IPS DF 4.7 (cell line): ENCODE data around the gene CXCR4.
A peak's percentile ranks its signal among the peaks of the same experiment; 100 is the strongest.

Source experiments
- DNase-seq: peaks from one replicate; pipeline ENCODE4 v3.0.0-alpha.2; 2013; ENCODE audit warnings: low spot score; ENCODE audit errors: extremely low read depth

The CXCR4 gene

DNA sequence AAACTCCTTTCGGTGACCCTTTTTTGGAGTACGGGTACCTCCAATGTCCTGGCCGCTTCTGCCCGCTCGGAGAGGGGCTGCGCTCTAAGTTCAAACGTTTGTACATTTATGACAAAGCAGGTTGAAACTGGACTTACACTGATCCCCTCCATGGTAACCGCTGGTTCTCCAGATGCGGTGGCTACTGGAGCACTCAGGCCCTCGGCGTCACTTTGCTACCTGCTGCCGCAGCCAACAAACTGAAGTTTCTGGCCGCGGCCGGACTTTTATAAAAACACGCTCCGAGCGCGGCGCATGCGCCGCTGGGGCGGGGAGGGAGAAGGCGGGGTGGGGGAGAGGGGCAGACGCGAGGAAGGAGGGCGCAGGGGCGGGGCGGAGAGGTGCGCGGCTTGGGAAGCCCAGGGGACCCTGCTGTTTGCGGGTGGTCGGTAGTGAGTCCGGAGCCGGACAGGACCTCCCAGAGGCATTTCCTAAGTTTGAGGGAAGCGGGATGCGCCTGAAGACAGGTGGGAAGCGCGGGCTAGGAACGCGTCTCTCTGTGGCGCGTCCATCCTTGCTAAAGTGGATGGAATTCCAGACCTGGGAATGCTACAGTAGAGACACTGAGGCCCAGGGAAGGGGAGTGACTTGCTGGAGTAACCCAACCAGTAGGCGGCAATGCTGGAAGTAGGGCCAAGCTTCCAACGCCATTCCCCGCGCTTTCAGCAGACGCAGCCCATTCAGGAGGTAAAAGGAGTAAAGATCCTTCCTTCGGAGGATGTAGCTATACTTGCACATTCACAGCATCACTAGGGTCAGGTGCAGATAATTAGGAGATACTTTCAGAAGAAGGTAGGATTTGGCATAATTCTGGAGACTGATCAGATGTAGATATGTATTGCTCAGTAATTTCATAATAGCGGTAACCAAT is at the start of gene CXCR4:
CXCR4 (minus strand) TSS at position 241 of the 910 bp plus-strand sequence; CDS start at position 152, 89 bp downstream.
- peak; percentile 69 for DNase-seq

- no peak for DNase-seq
Measured at GRCh38 chr2:136164280-136164776, 46.4 kb upstream of the CXCR4 start.

DNA sequence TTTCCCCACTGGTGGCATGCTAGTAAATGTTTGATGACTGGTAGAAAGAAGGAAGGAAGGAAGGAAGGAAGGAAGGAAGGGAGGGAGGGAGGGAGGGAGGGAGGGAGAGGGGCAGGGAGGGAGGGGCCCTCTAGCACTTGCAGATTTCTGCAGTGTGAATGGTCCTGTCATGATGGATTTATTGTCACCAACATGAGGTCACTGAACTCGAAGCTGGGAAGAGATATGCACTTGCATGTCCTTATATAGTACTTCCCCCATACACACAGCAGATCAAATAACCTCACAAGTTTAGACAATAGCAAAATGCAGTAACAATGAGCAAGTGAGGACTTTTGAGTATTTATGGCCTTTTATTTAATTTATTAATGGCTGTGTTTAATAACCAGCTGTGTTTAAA is 44.5 kb upstream of the CXCR4 start:
- DNase-seq, result no peak

DNA sequence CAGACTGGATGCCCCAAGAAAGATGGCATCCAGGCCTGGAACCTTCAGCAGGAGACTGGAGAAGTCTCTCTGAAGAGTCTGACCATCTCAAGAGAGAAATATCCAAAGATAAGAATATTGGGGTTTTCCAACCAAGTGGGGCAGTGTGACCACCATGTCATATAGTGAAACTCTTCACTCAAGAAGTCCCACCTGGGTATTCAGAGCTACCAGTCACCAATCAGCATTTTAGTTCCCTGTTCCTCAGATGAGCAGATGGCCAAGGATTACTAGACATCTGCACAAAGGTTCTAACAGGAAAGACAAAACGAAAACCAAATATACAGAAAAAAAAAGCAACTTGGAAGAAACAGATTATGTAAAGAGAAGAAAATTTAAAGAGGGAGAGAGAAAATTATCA is 38.5 kb upstream of the CXCR4 start:
- no peak for DNase-seq

DNA sequence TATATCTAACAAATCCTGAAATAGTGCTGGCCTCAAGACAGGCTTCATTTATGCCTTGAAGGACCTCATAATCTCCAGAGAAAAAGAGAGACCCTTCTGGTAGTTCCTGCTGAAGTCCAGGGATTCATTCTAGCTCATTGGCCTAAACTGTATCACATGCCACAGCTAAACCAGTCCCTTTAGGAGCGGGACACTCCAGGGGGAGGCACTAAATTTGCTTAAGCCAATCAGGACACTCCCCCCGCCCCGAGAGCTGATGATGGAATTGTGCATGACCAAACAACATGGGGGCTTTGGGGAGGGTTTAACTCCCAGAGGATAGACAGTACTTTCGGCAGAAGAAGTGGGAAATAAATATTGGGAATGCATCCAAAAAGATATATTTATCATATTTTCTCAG is 36.4 kb upstream of the CXCR4 start:
- no peak for DNase-seq

GRCh38 chr2:136151021-136151971 is 33.3 kb upstream of the CXCR4 start:
- DNase-seq, result no peak

DNA sequence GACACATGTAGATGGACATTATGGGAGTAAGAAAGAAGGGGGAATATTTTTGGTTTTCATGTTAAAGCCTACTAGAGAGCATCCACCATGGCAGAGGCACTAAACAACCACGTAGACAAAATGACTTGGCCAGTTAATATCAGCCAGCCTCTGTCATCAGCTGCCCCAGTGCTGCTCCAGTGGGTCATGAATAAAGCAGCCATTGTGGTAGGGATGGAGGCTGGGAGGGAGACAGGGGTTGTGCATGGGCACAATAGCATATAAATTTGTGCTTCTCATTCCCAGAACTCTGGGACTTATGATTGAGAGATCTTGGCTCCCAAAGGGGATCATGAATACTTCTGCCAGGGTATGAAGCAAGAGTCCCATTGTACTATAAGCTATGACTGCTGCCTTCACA is 31.1 kb upstream of the CXCR4 start:
- no peak for DNase-seq

GRCh38 chr2:136146564-136146963 is 28.6 kb upstream of the CXCR4 start:
- no peak for DNase-seq

DNA sequence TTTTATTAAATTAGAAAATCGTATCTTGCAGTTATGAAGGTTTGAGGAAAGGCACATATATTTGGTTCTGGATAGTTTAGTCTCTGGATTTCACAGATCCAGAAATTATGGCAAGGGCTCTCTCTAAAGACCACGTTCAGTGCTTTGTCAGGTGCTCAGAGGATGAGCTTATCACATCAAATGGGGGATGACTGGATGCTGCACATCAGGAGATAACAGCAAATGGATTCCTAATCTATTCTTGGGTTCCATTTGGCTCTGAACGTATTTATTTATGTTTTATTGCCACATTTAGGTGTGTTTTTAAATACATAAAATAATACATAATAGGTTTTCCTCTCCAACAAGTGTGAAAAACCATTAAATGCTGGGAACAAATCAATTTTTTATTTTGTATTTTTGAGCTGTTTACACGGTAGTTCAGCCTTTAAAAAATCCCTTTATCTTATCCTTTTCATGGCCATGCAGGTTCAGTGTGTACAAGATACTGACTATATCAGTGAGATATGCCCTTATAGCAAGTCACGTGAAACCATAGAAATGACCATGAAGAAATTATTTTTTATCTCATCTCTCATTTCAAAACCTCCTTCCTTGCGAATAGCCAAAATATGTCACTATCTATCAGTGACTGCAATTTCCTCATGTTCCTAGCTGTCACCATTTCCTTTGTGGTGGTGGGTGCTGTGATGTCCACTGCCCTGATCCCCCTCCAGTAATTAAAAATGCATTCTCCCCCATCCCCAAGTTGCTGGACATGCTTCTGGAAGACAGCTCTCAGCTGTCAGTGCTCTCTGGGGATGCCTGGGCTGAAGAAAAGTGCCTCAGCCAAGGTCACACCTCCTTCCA is 25.9 kb upstream of the CXCR4 start:
- DNase-seq, result no peak

DNA sequence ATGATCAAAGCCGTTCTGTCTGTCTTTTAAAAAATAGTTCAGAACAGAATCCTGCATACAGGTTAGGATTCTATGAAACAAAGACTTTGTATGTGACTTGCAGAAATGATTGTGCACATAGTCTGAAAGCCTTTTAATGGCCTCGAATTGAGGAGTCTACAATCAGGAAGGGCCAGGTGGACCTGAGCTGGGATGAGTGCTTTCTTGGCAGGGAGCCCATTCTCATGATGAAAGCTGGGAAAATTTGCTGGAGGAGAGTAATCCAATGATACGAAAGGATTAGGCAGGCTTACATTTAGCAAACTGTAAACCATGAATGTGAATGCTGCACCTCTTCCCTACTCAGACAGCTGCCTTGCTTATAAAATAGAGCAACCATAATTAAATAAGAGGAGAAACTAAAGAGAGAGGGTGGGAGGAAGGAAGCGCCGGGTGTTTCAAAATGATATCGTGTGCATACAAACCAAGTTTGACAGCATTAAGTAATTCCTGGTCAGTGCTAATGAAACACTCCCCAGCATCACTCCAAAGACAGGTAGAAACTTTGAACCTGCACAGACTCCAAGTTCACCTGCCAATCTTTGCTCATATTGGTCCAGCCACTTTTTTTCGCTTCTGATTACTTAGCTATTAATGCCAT is 23.7 kb upstream of the CXCR4 start:
- DNase-seq, result no peak

- no peak for DNase-seq
Measured at GRCh38 chr2:136139631-136140030, 21.7 kb upstream of the CXCR4 start.

- no peak for DNase-seq
Measured at GRCh38 chr2:136137982-136138381, 20.0 kb upstream of the CXCR4 start.

- no peak for DNase-seq
Measured at GRCh38 chr2:136136931-136137330, 19.0 kb upstream of the CXCR4 start.

DNA sequence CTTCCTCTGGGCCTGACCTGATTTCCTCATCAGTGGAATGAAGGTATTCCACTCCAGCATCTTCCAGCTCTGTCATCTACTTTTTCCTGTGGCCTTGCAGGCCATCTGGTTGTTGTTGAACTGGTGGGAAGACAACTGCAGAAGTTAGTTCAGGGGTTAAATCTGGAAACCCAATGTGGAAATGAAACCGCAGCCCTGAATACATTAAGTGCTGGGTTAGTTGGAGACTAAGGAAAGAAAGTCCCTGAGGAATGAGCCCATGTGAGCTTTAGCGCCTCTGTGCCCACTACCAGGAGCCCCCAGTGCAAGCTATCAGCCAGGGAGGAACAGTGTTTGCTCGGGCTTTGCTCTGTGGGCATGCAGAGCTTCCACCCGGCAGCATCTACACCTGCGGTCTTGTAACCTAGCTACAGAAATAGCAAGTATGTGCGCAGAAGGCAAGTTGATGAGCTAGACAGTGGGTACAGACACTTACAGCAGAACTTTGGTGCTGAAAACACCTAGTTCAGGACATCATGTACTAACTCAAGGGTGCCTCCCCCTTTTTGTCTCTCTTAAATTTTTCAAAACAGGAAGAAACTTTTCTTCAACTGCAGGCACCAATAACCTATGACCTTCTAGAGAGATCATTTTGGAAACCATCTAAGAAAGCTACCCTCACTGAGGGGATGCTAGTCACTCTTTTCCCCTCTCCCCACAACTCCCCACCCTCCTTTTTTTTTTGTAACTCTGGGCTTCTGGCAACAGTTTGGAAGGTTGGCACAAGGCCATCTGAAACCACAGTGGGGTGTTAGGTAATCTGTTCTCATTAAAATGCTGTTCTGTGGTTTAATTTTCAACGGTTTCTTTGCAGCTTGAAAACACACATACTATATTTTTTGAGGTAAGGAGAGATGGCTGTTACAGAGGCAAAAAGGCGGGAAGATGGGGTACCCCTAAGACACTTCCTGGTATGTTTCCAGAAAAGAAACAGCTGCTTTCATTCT is 18.3 kb upstream of the CXCR4 start:
- DNase-seq, result no peak

DNA sequence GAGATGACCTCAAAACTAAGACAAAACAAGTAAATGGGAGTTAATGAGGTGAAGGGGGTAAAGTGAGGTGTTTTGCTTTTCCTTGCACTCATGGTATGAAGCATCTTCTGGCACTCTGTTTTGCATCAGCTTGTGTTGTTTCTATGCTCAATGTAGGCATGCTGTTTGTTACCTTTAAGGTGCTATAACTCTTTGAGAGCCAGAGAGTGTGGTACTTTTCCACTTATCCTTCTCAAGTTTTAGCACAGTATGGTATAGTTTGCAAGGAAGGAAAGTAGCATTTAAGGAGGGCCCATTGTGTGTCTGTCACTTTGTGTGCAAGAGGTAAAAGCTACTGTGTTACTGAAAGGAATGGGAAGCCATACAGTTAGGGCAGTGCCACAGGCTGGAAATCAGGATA is 17.5 kb upstream of the CXCR4 start:
- no peak for DNase-seq

- DNase-seq, result no peak
Measured at GRCh38 chr2:136134126-136134525, 16.2 kb upstream of the CXCR4 start.

- no peak for DNase-seq
Measured at GRCh38 chr2:136133586-136133985, 15.6 kb upstream of the CXCR4 start.

DNA sequence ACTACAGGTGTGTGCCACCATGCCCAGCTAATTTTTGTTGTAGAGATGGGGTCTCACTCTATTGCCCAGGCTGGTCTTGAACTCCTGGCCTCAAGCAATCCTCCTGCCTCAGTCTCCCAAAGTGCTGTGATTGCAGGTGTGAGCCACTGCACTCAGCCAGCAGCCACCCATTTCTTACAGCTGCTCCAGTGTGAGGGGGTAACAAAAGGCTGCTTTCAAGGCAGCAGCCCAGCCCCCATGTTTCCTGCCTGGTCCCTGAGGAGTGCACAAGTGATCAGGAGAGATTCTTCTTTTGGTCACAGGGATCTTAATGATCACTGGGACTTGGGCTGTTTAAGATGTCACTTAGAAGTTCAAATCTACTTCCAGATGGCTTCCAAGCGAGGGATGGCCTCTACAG is 15.2 kb upstream of the CXCR4 start:
- no peak for DNase-seq

GRCh38 chr2:136132825-136133155 is 14.8 kb upstream of the CXCR4 start:
- DNase-seq, result no peak
